GM15510 (cell line): ENCODE measurements around the gene FAM98B.

ENCODE experiments used
- POLR2A ChIP-seq: IDR thresholded peaks from 3 replicates; pipeline ENCODE4 v1.6.1; 2011; ENCODE audit warnings: borderline replicate concordance; ENCODE audit not compliant: insufficient read length; ENCODE audit errors: extremely low read depth

FAM98B gene

GRCh38 chr15:38481761-38482160, 27.8 kb downstream of the FAM98B start:
- TF ChIP-seq POLR2A: no peak

GRCh38 chr15:38482572-38482971, 28.6 kb downstream of the FAM98B start:
- no peak for TF ChIP-seq POLR2A

GRCh38 chr15:38486936-38487335, 33.0 kb downstream of the FAM98B start:
- TF ChIP-seq POLR2A: no peak

GRCh38 chr15:38487378-38487777, 33.5 kb downstream of the FAM98B start:
- no peak for TF ChIP-seq POLR2A

- no peak for TF ChIP-seq POLR2A
These were observed 36.5 kb downstream of the FAM98B start for GRCh38 chr15:38490242-38490922.

GRCh38 chr15:38496151-38496550, 42.2 kb downstream of the FAM98B start:
- TF ChIP-seq POLR2A: no peak

- TF ChIP-seq POLR2A: no peak
These were observed 45.7 kb downstream of the FAM98B start for GRCh38 chr15:38499651-38500050.

GRCh38 chr15:38503496-38503895, 49.6 kb downstream of the FAM98B start:
- no peak for TF ChIP-seq POLR2A

GRCh38 chr15:38504680-38505467, 50.9 kb downstream of the FAM98B start:
- no peak for TF ChIP-seq POLR2A

GRCh38 chr15:38506997-38507396, 53.1 kb downstream of the FAM98B start:
- no peak for TF ChIP-seq POLR2A

GRCh38 chr15:38507570-38507969, 53.6 kb downstream of the FAM98B start:
- TF ChIP-seq POLR2A: no peak

- no peak for TF ChIP-seq POLR2A
These were observed 54.7 kb downstream of the FAM98B start for GRCh38 chr15:38508647-38509046.

GRCh38 chr15:38509152-38509551, 55.2 kb downstream of the FAM98B start:
- no peak for TF ChIP-seq POLR2A

- no peak for TF ChIP-seq POLR2A
These were observed 59.0 kb downstream of the FAM98B start for GRCh38 chr15:38512901-38513300.

- TF ChIP-seq POLR2A: no peak
These were observed 60.7 kb downstream of the FAM98B start for GRCh38 chr15:38514601-38515000.

GRCh38 chr15:38516626-38517025, 62.7 kb downstream of the FAM98B start:
- TF ChIP-seq POLR2A: no peak
